Activated T-cell treated with anti-CD3 and anti-CD28 coated beads, Interleukin-2, amount 50 U/mL, for 72 hours (primary cell): ENCODE results near the gene KRT17. TPM values are rescaled to one million over a fixed set of nuclear protein-coding genes. Genes with fewer than 3 reads are reported as not detected.

Experiments used
- total RNA-seq, 2 donors: library from RNA; stranded (reverse); gene quantifications; one replicate each; pipeline ENCODE4 v1.2.3, GENCODE V29; 2022

KRT17 gene
- total RNA-seq, 2 donors from 2014 or later = 0.63 TPM; not detected in 1

Other genes starting within 250 kb of the KRT17 start
- gene KRT34, start 242.3 kb downstream of the KRT17 start, total RNA-seq = not detected
- not detected for gene KRT31, start 227.0 kb downstream of the KRT17 start, total RNA-seq
- gene KRT37, start 200.0 kb downstream of the KRT17 start, total RNA-seq = not detected
- gene KRT38, start 183.6 kb downstream of the KRT17 start, total RNA-seq = not detected
- gene KRT32, start 157.2 kb downstream of the KRT17 start, total RNA-seq = not detected
- gene KRT35, start 143.4 kb downstream of the KRT17 start, total RNA-seq = not detected
- gene KRT36, start 134.7 kb downstream of the KRT17 start, total RNA-seq = not detected
- gene KRT13, start 119.0 kb downstream of the KRT17 start, total RNA-seq = not detected
- gene KRT15, start 105.7 kb downstream of the KRT17 start, total RNA-seq = not detected
- gene KRT19, start 96.3 kb downstream of the KRT17 start, total RNA-seq = not detected
- gene KRT9, start 52.5 kb downstream of the KRT17 start, total RNA-seq = not detected
- gene KRT14, start 37.7 kb downstream of the KRT17 start, total RNA-seq = not detected
- gene KRT16, start 11.8 kb downstream of the KRT17 start, total RNA-seq = not detected
- 1,000 to 10,000 TPM; 2,404 to 2,458 TPM for gene EIF1, start 64.3 kb upstream of the KRT17 start, total RNA-seq
- gene GAST, start 87.8 kb upstream of the KRT17 start, total RNA-seq = not detected
- under 1 TPM; 0.17 to 0.21 TPM for gene HAP1, start 110.1 kb upstream of the KRT17 start, total RNA-seq
- gene JUP, start 162.1 kb upstream of the KRT17 start, total RNA-seq = under 1 TPM; 0.86 to 0.99 TPM
- 1 to 10 TPM; 3.4 to 3.8 TPM for gene P3H4, start 187.4 kb upstream of the KRT17 start, total RNA-seq
- 1 to 10 TPM; 3.2 TPM for gene FKBP10, start 188.4 kb upstream of the KRT17 start, total RNA-seq
- 10 to 100 TPM; 34.9 to 49.5 TPM for gene NT5C3B, start 211.7 kb upstream of the KRT17 start, total RNA-seq
- under 1 TPM in 1 of 2 donors, not detected in 1; 0.36 TPM for gene KLHL10, start 213.2 kb upstream of the KRT17 start, total RNA-seq
- 10 to 100 TPM; 17.6 to 24.4 TPM for gene KLHL11, start 240.8 kb upstream of the KRT17 start, total RNA-seq